Colonic mucosa (tissue), 4 donors: ENCODE measurements around the gene GLI3. TPM values are rescaled to one million over a fixed set of nuclear protein-coding genes. Genes with fewer than 3 reads are reported as not detected.

Experiments used
- DNase-seq: peaks from one replicate; pipeline ENCODE4 v3.0.0-alpha.2; 2020
- H3K27ac ChIP-seq: fragments of 200-600 bp; one replicate; pipeline ENCODE4 v1.8.0; 2021
- H3K27me3 ChIP-seq: fragments of 200-600 bp; one replicate; pipeline ENCODE4 v1.8.0; 2021
- H3K36me3 ChIP-seq: fragments of 200-600 bp; one replicate; pipeline ENCODE4 v1.8.0; 2021
- H3K4me1 ChIP-seq: fragments of 200-600 bp; one replicate; pipeline ENCODE4 v1.8.0; 2021; ENCODE audit warnings: mild to moderate bottlenecking
- H3K4me3 ChIP-seq: fragments of 200-600 bp; one replicate; pipeline ENCODE4 v1.8.0; 2021
- H3K9ac ChIP-seq, 2 donors: one replicate each; pipeline ENCODE4 v1.7.0; 2013; ENCODE audit warnings: control low read depth in 2 of 2, low read depth in 2 of 2, low read length in 2 of 2
- H3K9me3 ChIP-seq: fragments of 200-600 bp; one replicate; pipeline ENCODE4 v1.8.0; 2021
- CTCF ChIP-seq: fragments of 200-600 bp; IDR thresholded peaks from one replicate; pipeline ENCODE4 v1.8.0; 2022; ENCODE audit warnings: antibody characterized with exemption, mild to moderate bottlenecking
- intact Hi-C: fragments of 100-400 bp; cut with DNase I; formaldehyde crosslinking; loops from one replicate; pipeline ENCODE4 v1.14.1; 2022
- total RNA-seq, 2 donors: library from RNA; stranded (reverse); fragmentation: NEBNext Ultra II Directional in 1 of 2; extraction: Animal tissue kit (Norgen Biotek cat#: 25700) in 1 of 2; gene quantifications; one replicate each; pipeline ENCODE4 v1.2.1, GENCODE V29; 2021
- donor health status: healthy.
- donor health status: DM: no; HTN: no; CAD: no.
- donor health status: DM: no; HTN: no; CAD: no.

GLI3 gene
- total RNA-seq, 2 donors from 2014 or later, result 1.8 to 8.0 TPM

GRCh38 chr7:42198296-42198695 lies 38.7 kb downstream of the GLI3 start:
- intact Hi-C loops, result no loop called here
- H3K27ac ChIP-seq, result no peak overlapping the region
- no peak overlapping the region for H3K4me3 ChIP-seq
- no peaks in the 10 kb centered on the region for H3K4me1 ChIP-seq
- no peaks in the 10 kb centered on the region for H3K27me3 ChIP-seq
- H3K9ac ChIP-seq, result no peak overlapping the region
- no peaks in the 10 kb centered on the region for H3K36me3 ChIP-seq
- no peaks in the 10 kb centered on the region for H3K9me3 ChIP-seq
- no peak for DNase-seq
- no peak for TF ChIP-seq CTCF

- no peak overlapping the region for H3K4me3 ChIP-seq
- H3K4me1 ChIP-seq, result no peaks in the 10 kb centered on the region
- TF ChIP-seq CTCF, result no peak
- no peaks in the 10 kb centered on the region for H3K27me3 ChIP-seq
- no peak overlapping the region for H3K9ac ChIP-seq
- DNase-seq, result no peak
- no peaks in the 10 kb centered on the region for H3K9me3 ChIP-seq
- H3K36me3 ChIP-seq, result no peaks in the 10 kb centered on the region
- H3K27ac ChIP-seq, result no peak overlapping the region
- intact Hi-C loops, result no loop called here
These were observed 39.6 kb downstream of the GLI3 start for GRCh38 chr7:42197451-42197850.

GRCh38 chr7:42194238-42194637 lies 42.8 kb downstream of the GLI3 start:
- Histone ChIP-seq H3K27me3 (no peaks in the 10 kb centered on the region), H3K9ac (no peak overlapping the region), H3K9me3 (no peaks in the 10 kb centered on the region), H3K36me3 (no peaks in the 10 kb centered on the region), H3K27ac (no peak overlapping the region), H3K4me3 (no peak overlapping the region), H3K4me1 (no peaks in the 10 kb centered on the region)
- no peak for DNase-seq
- intact Hi-C loops, result no loop called here
- no peak for TF ChIP-seq CTCF

- Histone ChIP-seq H3K9me3 (no peaks in the 10 kb centered on the region), H3K9ac (no peak overlapping the region), H3K36me3 (no peaks in the 10 kb centered on the region), H3K4me3 (no peak overlapping the region), H3K27ac (no peak overlapping the region), H3K4me1 (no peaks in the 10 kb centered on the region), H3K27me3 (no peaks in the 10 kb centered on the region)
- no peak for DNase-seq
- TF ChIP-seq CTCF, result no peak
- intact Hi-C loops, result no loop called here
These were observed 43.4 kb downstream of the GLI3 start for GRCh38 chr7:42193471-42194129.

- H3K27ac ChIP-seq, result no peak overlapping the region
- H3K9me3 ChIP-seq, result no peaks in the 10 kb centered on the region
- no peak overlapping the region for H3K9ac ChIP-seq
- H3K36me3 ChIP-seq, result no peaks in the 10 kb centered on the region
- no peak for DNase-seq
- H3K4me1 ChIP-seq, result no peaks in the 10 kb centered on the region
- intact Hi-C loops, result no loop called here
- TF ChIP-seq CTCF, result no peak
- H3K27me3 ChIP-seq, result no peaks in the 10 kb centered on the region
- no peak overlapping the region for H3K4me3 ChIP-seq
These were observed 44.1 kb downstream of the GLI3 start for GRCh38 chr7:42192851-42193461.
